Measurements from ENCODE around the gene IGSF23. TPM values are rescaled to one million over a fixed set of nuclear protein-coding genes. Genes with fewer than 3 reads are reported as not detected.

The IGSF23 gene
- total and polyA plus RNA-seq, 12 donors, result not detected

GRCh38 chr19:44596428-44597130 is 16.8 kb upstream of the IGSF23 start:
- H3K27me3 ChIP-seq, result no peaks in the 10 kb centered on the region
- H3K27ac ChIP-seq, result no peak overlapping the region
- H3K4me1 ChIP-seq (replicated peaks in 1 of 2), result no peaks in the 10 kb centered on the region
- no peak for TF ChIP-seq CTCF (IDR thresholded peaks at IDR 0.05)
- no peak for TF ChIP-seq POLR2A (IDR thresholded peaks at IDR 0.05)
- intact Hi-C loops (cut with DNase I), result no loop called here
- H3K4me3 ChIP-seq, result no peak overlapping the region
- H3K9me3 ChIP-seq (replicated peaks in 1 of 3), result no peaks in the 10 kb centered on the region
- WGBS, 4 donors, result 65 to 80% (median 75%) methylated on average over 10 of the region's 10 CpGs
- DNase-seq, result no peak
- H3K36me3 ChIP-seq (replicated peaks in 1 of 2), result no peaks in the 10 kb centered on the region

- H3K27ac ChIP-seq, result no peak overlapping the region
- no peak for DNase-seq
- TF ChIP-seq CTCF (IDR thresholded peaks at IDR 0.05) (no peak), POLR2A (IDR thresholded peaks at IDR 0.05) (no peak)
- H3K4me3 ChIP-seq, result no peak overlapping the region
- no peaks in the 10 kb centered on the region for H3K9me3 ChIP-seq (replicated peaks in 1 of 3)
- 56 to 88% (median 75%) methylated on average over 3 of the region's 3 CpGs for WGBS, 4 donors
- intact Hi-C loops (cut with DNase I), result no loop called here
- H3K4me1 ChIP-seq (replicated peaks in 1 of 2), result no peaks in the 10 kb centered on the region
- H3K36me3 ChIP-seq (replicated peaks in 1 of 2), result no peaks in the 10 kb centered on the region
- H3K27me3 ChIP-seq, result no peaks in the 10 kb centered on the region
Measured at GRCh38 chr19:44597131-44597491, 16.3 kb upstream of the IGSF23 start.

- DNase-seq, result no peak
- H3K4me3 ChIP-seq, result no peak overlapping the region
- no peaks in the 10 kb centered on the region for H3K4me1 ChIP-seq (replicated peaks in 1 of 2)
- H3K36me3 ChIP-seq (replicated peaks in 1 of 2), result no peaks in the 10 kb centered on the region
- H3K9me3 ChIP-seq (replicated peaks in 1 of 3), result no peaks in the 10 kb centered on the region
- H3K27me3 ChIP-seq, result no peaks in the 10 kb centered on the region
- intact Hi-C loops (cut with DNase I), result no loop called here
- no peak for TF ChIP-seq CTCF (IDR thresholded peaks at IDR 0.05)
- H3K27ac ChIP-seq, result no peak overlapping the region
Measured at GRCh38 chr19:44598355-44598754, 15.0 kb upstream of the IGSF23 start.

GRCh38 chr19:44598880-44599279 is 14.5 kb upstream of the IGSF23 start:
- peak in 2 of 7 donors; percentile 25 to 38 for DNase-seq
- Histone ChIP-seq H3K4me3 (no peak overlapping the region), H3K27ac (no peak overlapping the region), H3K27me3 (no peaks in the 10 kb centered on the region), H3K36me3 (replicated peaks in 1 of 2) (no peaks in the 10 kb centered on the region), H3K9me3 (replicated peaks in 1 of 3) (no peaks in the 10 kb centered on the region), H3K4me1 (replicated peaks in 1 of 2) (no peaks in the 10 kb centered on the region)
- intact Hi-C loops (cut with DNase I), result no loop called here
- 54 to 61% (median 58%) methylated on average over 3 of the region's 3 CpGs for WGBS, 4 donors
- TF ChIP-seq CTCF (IDR thresholded peaks at IDR 0.05) (no peak), POLR2A (IDR thresholded peaks at IDR 0.05) (no peak)

All from adrenal gland (tissue), 12 donors.